ENCODE results near the gene SLC5A9.
"Not testable (repeated sequence)": the region's sequence is repeated elsewhere in the genome, so short reads cannot be mapped to it uniquely, and the experiment has no call there.

Gene SLC5A9

GRCh38 chr1:48242141-48242736 lies 19.7 kb downstream of the SLC5A9 start:
- no peak for DNase-seq (ENCODE audit: low read depth)

DNA sequence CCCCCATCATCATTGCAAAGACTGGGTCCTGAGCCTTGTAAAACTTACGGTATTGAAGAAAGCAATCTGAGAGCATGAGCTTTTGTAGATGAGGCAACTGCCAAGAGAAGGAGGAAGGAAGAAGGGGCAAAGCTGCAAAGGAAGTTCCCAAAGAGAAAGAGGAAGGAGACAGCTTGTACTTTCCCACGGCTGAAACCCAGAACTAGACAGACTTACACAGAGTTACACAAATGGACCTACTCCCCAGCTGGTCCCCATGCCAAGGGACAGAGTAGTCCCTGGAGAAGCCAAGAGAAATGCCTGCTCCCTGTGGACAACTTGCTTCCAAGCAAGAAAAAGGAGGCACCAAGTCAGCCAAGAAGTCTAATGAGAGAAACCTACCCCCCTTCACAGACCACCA lies 22.6 kb downstream of the SLC5A9 start:
- DNase-seq (ENCODE audit: low read depth): no peak

- DNase-seq (ENCODE audit: low read depth): no peak
These were observed 24.2 kb downstream of the SLC5A9 start for GRCh38 chr1:48246727-48247126.

DNA sequence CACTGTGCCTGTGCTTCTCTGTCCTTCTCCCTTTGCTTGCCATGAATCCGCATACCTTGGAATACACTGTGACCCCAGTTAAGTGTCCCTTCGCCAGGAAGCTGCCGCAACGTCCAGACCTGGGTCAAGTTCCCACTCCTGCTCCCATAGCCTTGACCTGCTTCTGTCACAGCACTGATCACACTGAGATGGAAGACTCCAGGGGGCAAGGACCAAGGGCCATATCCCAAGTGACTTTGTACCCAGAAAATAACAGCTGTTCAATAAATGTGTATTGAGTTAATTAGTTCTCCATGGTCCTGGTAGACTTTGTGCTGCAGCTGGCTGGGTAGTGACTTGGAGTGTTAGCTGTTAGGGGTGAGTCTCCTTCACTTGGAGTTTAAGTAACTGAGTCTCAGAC lies 25.8 kb downstream of the SLC5A9 start:
- no peak for DNase-seq (ENCODE audit: low read depth)

DNA sequence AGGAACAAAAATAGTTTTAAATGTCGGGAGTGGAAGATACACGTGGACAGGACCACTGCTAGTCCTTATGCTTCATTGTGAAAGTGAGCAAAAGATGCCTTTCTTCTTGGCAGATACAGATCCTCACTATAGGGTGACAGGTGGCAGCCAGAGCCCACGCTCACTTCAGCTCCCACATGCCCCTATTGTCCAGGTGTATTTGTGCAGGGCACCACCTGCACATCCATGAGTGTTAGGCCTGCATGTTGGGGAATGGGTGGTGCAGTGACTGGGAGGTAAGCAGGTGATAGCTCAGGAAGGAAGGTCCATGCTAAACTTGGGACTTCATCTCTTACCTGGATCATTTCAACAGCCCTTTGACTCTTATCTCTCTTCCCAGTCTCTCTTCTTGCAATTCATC lies 27.4 kb downstream of the SLC5A9 start:
- DNase-seq (ENCODE audit: low read depth): no peak

- no peak for DNase-seq (ENCODE audit: low read depth)
These were observed 28.1 kb downstream of the SLC5A9 start for GRCh38 chr1:48250572-48250971.

DNA sequence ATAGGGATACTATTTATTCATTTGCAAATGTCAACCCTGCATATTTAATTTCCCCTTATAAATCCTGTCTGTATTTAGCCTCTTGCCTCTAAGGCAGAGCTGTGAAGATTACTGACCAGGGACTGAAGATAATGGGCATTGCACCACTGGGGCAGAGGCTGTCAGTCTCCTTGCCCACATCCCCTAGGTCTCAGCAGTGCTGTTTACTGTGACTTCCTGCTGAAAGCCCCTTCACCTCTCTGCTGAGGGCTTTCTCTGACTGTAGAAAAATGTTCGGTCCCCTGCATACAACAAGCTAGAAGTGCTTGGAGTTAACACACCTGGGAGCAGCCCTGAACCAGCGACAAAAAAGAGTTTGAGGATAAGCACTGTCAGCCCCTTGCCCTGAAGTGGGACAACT lies 28.8 kb downstream of the SLC5A9 start:
- DNase-seq (ENCODE audit: low read depth): no peak

DNA sequence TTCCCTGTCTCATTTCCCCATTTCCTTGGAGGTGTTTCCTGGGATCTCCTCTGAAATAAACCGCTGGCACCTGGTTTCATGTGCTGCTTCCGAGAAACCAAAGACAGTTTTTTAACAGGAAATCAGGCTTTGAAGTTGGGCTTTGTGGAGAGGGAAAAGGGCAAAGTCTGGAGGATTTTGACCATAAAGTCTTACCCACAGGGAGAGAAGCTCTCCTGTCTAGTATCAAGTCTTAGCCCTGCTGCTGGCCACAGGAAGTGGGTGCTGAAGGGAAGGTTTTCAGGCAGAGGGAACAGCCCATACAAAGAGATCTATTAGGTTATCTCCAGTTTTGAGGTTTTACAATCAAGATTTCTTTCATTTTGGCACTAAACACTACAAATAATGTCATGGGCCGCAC lies 29.3 kb downstream of the SLC5A9 start:
- no peak for DNase-seq (ENCODE audit: low read depth)

DNA sequence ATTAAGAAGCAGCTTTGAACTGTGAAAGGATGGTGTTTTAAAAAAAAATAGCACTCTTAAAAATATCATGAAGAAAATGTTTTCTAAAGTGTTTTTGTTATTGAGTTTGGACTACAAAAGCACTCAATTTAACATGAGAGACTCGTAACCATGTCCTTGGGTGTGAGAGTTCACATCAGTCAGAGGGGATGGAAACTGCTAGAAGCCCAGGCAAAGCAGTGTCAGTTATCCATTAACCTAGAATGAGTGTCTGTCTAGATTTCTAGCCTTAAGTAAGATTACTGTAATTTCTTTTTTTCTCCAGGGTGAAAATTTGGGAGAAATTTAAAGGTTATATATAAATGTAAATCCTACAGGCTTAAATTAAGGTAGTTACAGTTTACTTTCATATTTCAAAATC lies 31.7 kb downstream of the SLC5A9 start:
- no peak for DNase-seq (ENCODE audit: low read depth)

DNA sequence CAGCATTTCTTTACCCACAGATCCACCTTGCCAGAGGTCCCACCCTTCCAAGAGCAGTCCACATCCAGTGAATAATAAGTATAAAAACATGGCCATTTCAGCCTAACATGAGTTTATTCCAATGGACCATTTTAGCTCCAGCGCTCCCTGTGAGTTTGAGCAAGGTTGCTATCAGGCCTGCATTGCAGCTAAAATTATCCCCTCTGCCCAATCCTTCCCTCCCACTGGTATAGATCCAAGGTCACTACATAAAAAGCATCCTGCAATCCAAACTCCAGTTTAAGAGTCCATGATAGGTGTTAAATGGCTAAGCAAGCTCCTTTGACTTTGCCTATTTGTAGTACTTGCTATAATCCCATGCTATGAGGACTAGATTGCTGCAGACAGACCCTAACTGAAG lies 35.6 kb downstream of the SLC5A9 start:
- no peak for DNase-seq (ENCODE audit: low read depth)

GRCh38 chr1:48261881-48262400 lies 39.4 kb downstream of the SLC5A9 start:
- no peak for DNase-seq (ENCODE audit: low read depth)

DNA sequence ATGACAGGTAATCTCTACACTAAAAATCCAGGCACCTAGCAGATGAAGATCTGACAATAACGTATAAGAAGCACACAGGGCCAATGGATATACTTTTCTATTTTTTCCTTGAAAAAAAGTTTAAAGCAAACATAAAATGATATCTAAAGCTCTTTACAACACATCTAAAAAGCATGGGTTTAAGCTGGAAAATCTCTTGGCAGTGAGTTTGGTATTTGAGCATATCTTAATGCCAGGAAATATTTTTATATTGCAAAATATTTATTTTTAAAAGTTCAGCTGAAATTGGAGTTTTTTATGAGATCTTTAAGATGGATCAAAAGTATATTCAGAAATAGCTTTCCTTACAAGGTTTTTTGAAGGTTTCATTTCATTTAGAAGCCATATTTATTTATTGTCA lies 40.5 kb downstream of the SLC5A9 start:
- DNase-seq (ENCODE audit: low read depth): no peak

GRCh38 chr1:48266576-48266975 lies 44.1 kb downstream of the SLC5A9 start:
- no peak for DNase-seq (ENCODE audit: low read depth)

DNA sequence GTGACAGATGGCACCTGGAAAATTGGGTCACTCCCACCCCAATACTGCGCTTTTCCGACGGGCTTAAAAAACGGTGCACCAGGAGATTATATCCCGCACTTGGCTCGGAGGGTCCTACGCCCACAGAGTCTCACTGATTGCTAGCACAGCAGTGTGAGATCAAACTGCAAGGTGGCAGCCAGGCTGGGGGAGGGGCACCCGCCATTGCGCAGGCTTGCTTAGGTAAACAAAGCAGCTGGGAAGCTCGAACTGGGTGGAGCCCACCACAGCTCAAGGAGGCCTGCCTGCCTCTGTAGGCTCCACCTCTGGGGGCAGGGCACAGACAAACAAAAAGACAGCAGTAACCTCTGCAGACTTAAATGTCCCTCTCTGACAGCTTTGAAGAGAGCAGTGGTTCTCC lies 54.9 kb downstream of the SLC5A9 start:
- DNase-seq (ENCODE audit: low read depth): not testable (repeated sequence)

- DNase-seq (ENCODE audit: low read depth): not testable (repeated sequence)
These were observed 59.8 kb downstream of the SLC5A9 start for GRCh38 chr1:48282329-48282728.

DNA sequence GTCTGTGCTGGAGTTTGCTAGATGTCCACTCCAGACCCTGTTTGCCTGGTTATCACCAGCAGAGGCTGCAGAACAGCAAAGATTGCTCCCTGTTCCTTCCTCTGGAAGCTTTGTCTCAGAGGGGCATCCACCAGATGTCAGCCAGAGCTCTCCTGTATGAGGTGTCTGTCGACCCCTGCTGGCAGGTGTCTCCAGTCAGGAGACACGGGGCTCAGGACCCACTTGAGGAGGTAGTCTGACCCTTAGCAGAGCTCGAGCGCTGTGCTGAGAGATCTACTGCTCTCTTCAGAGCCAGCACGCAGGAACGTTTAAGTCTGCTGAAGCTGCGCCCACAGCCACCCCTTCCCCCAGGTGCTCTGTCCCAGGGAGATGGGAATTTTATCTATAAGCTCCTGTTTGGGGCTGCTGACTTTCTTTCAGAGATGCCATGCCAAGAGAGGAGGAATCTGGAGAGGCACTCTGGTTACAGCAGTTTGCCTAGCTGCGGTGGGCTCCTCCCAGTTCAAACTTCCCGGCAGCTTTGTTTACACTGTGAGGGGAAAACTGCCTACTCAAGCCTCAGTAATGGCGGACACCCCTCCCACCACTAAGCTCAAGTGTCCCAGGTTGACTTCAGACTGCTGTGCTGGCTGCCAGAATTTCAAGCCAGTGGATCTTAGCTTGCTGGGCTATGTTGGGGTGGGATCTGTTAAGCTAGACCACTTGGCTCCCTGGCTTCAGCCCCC lies 62.3 kb downstream of the SLC5A9 start:
- not testable (repeated sequence) for DNase-seq (ENCODE audit: low read depth)

GRCh38 chr1:48285525-48285924 lies 63.0 kb downstream of the SLC5A9 start:
- DNase-seq (ENCODE audit: low read depth): no peak

- no peak for DNase-seq (ENCODE audit: low read depth)
These were observed 68.9 kb downstream of the SLC5A9 start for GRCh38 chr1:48291421-48291820.

- no peak for DNase-seq (ENCODE audit: low read depth)
These were observed 70.2 kb downstream of the SLC5A9 start for GRCh38 chr1:48292706-48293105.

DNA sequence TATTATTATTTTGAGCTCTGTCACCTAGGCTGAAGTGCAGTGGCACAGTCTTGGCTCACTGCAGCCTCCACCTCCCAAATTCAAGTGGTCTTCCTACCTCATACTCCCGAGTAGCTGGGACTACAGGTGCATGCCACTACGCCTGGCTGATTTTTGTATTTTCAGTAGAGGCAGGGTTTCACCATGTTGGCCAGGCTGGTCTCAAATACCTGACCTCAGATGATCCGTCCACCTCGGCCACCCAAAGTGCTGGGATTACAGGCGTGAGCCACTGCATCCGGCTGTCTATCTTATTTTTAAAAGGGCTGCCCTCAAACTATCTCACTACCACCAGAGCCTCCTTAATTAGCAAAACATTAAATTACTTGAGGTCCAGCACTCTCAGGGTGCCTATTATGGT lies 71.6 kb downstream of the SLC5A9 start:
- not testable (repeated sequence) for DNase-seq (ENCODE audit: low read depth)

DNA sequence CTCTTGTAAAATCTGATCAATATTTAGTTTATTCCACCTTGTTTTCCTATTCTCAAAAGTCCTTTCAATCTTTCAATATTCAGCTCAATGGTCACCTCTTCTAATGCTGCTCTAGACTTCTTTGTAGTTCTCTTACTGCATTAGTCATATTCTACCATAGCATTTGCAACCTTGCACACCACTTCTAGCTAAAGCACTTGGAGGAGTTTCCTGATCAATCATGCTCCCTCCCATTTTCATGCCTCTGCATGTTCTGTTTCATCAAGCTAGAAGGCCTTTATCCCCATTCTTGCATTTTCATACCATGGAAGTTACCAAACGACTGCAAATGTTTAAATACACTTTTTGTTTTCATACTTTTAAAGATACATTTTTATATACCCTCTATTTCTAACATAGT lies 72.1 kb downstream of the SLC5A9 start:
- no peak for DNase-seq (ENCODE audit: low read depth)

Data from activated T-cell treated with anti-CD3 and anti-CD28 coated beads for 1 hour (primary cell).